GM19463 (cell line): Measurements from ENCODE around the gene CALY.
A peak's percentile ranks its signal among the peaks of the same experiment; 100 is the strongest.

Source experiments
- ATAC-seq: cut with Tn5 transposase; IDR thresholded peaks from one replicate; pipeline ENCODE4 v1.9.1; 2021; ENCODE audit warnings: mild to moderate bottlenecking, moderate library complexity; ENCODE audit not compliant: unreplicated experiment

CALY gene

DNA sequence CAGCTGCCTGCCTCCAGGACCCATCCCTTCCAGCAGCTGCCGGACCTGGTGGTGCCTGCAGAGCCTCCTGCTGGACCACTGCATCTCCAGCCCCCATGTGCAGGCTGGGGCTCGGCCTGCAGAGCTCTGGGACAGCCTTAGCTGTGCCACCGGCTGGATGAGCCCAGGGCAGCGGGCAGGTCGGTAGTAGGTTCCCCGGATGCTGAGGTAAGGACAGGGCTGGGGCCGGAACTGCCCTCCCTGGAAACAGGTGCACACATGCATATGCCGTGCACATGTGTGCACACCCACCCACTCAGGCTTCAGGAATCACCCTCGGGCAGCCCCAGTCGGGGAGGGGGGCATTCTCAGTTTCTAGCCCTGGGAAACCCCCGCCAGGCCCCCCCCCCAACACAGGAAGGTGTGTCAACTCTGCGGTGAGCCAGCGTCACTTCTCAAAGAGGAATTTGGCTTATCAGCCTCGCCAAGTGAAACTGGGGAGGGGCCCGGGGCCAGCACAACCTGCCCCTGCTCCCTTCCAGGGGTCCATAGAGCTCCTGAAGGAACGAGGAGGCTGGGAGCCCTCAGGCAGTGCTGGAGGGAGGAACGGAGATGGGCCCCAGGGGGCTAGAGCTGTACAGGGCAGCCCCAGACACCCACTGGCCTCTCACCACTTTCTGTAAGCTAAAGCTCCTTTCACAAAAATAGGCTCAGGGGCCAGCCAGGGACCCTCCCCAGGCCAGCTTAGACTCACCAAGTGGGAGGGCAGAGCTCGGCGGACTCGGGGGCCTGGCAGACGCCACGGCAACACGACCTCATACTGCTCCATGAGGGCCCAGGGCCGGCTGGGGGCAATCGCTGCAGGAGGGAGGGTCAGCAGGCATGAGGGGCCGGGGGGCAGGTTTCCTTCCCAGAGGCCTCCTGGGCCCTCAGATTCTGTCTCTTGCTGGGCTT lies 61.7 kb downstream of the CALY start:
- peak; percentile 51 for ATAC-seq
